Measurements from ENCODE around the gene SFRP2. TPM values are rescaled to one million over a fixed set of nuclear protein-coding genes. Genes with fewer than 3 reads are reported as not detected.

Gene SFRP2
- polyA plus RNA-seq, 3 donors: not detected

DNA sequence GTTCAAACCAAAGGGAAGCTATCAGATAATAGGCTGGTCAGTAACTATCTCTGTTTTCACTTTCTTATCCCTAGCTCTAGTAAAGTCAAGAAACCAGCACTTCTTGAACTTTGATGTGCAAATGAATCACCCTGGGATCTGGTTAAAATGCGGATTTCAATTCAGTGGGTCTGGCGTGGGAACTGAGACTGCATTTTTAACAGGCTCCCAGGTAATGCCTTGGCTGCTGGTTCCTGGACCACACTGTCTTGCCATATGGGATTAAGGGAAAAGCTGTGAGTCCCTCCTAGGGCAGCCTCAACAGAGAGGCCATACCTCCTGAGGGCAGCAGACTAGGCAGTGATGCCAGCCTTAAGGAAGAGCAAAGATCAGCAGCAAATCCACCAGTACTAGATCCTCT, 30.7 kb downstream of the SFRP2 start:
- 89% methylated on average over 2 of the region's 2 CpGs for WGBS (ENCODE audit: insufficient coverage)
- H3K27ac Mint-ChIP-seq: no peak overlapping the region
- DNase-seq: no peak
- peaks cover 0 to 8% (median 2%) of the 10 kb centered on the region in 7 donors for H3K9me3 Mint-ChIP-seq
- Histone ChIP-seq H3K4me1 (ENCODE audit: control insufficient read depth in 1 of 2, insufficient read depth in 2 of 2, low read length in 2 of 2) (peaks cover 10 to 13% of the 10 kb centered on the region in 2 donors), H3K79me2 (ENCODE audit: insufficient read depth, low read length) (no peaks in the 10 kb centered on the region), H3K27me3 (ENCODE audit: control insufficient read depth in 2 of 2, insufficient read depth in 2 of 2, low read length in 2 of 2) (peaks cover 3 to 28% of the 10 kb centered on the region in 2 donors), H3K27ac (ENCODE audit: low read depth in 1 of 2, low read length in 2 of 2) (no peak overlapping the region), H3K4me2 (replicated peaks; ENCODE audit: extremely low read depth, low read length, poor library complexity, severe bottlenecking) (no peak overlapping the region), H3K9me3 (replicated peaks in 1 of 2; ENCODE audit: control insufficient read depth in 1 of 2, insufficient read depth in 1 of 2, low read length in 2 of 2) (peaks cover 0 to 2% of the 10 kb centered on the region in 2 donors), H4K20me1 (ENCODE audit: insufficient read depth, low read length) (no peaks in the 10 kb centered on the region), H3K36me3 (replicated peaks in 1 of 2; ENCODE audit: control insufficient read depth in 1 of 2, insufficient read depth in 2 of 2, low read length in 2 of 2) (no peaks in the 10 kb centered on the region), H3K9ac (ENCODE audit: insufficient read depth, low read length, poor library complexity, severe bottlenecking) (no peak overlapping the region), H2AFZ (ENCODE audit: insufficient read depth, low read depth, low read length, poor library complexity, severe bottlenecking) (no peak overlapping the region), H3K4me3 (replicated peaks in 1 of 3; ENCODE audit: low read depth in 2 of 3, low read length in 3 of 3) (no peak overlapping the region)
- peaks cover 28 to 41% (median 34%) of the 10 kb centered on the region in 3 donors for H3K27me3 Mint-ChIP-seq (ENCODE audit: low read depth in 3 of 3)
- H3K36me3 Mint-ChIP-seq: peaks cover 3 to 5% of the 10 kb centered on the region in 2 donors
- peaks cover 26% of the 10 kb centered on the region for H3K4me1 Mint-ChIP-seq
- intact Hi-C loops (cut with micrococcal nuclease): loop anchor here in 1 of 2 donors (10.0 kb wide), 1 partner anchor 413 kb away; the partner anchor contains the start of gene MND1
- TF ChIP-seq, protein P1, sequence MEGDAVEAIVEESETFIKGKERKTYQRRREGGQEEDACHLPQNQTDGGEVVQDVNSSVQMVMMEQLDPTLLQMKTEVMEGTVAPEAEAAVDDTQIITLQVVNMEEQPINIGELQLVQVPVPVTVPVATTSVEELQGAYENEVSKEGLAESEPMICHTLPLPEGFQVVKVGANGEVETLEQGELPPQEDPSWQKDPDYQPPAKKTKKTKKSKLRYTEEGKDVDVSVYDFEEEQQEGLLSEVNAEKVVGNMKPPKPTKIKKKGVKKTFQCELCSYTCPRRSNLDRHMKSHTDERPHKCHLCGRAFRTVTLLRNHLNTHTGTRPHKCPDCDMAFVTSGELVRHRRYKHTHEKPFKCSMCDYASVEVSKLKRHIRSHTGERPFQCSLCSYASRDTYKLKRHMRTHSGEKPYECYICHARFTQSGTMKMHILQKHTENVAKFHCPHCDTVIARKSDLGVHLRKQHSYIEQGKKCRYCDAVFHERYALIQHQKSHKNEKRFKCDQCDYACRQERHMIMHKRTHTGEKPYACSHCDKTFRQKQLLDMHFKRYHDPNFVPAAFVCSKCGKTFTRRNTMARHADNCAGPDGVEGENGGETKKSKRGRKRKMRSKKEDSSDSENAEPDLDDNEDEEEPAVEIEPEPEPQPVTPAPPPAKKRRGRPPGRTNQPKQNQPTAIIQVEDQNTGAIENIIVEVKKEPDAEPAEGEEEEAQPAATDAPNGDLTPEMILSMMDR (IDR thresholded peaks at IDR 0.05): no peak
- H3K4me3 Mint-ChIP-seq: peak overlapping the region in 1 of 2 donors; percentile 81

DNA sequence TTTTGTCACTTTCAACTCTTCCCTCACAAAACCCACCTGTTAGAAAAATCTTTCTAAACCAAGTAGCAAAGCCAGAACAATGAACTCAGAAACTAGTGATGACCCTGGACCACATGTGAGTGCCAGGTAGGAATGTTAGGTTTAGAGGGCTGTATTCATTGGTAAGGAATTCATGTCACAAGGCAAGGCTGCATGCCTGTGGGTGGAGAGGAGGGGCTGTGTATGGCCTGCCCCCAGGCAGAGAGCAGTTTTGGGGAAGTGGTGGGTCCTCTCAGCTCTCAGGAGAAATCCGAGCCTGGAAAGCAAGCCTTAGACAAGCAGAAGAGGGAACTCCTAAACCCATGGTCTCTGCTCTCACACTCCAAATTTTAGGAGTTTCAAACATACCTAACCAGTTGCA, 31.5 kb downstream of the SFRP2 start:
- Histone ChIP-seq H3K27me3 (ENCODE audit: control insufficient read depth in 2 of 2, insufficient read depth in 2 of 2, low read length in 2 of 2) (peaks cover 3 to 26% of the 10 kb centered on the region in 2 donors), H3K9me3 (replicated peaks in 1 of 2; ENCODE audit: control insufficient read depth in 1 of 2, insufficient read depth in 1 of 2, low read length in 2 of 2) (peaks cover 0 to 2% of the 10 kb centered on the region in 2 donors), H2AFZ (ENCODE audit: insufficient read depth, low read depth, low read length, poor library complexity, severe bottlenecking) (no peak overlapping the region), H3K36me3 (replicated peaks in 1 of 2; ENCODE audit: control insufficient read depth in 1 of 2, insufficient read depth in 2 of 2, low read length in 2 of 2) (no peaks in the 10 kb centered on the region), H3K9ac (ENCODE audit: insufficient read depth, low read length, poor library complexity, severe bottlenecking) (no peak overlapping the region), H3K27ac (ENCODE audit: low read depth in 1 of 2, low read length in 2 of 2) (no peak overlapping the region), H3K4me1 (ENCODE audit: control insufficient read depth in 1 of 2, insufficient read depth in 2 of 2, low read length in 2 of 2) (peaks cover 10 to 13% of the 10 kb centered on the region in 2 donors), H3K79me2 (ENCODE audit: insufficient read depth, low read length) (no peaks in the 10 kb centered on the region), H4K20me1 (ENCODE audit: insufficient read depth, low read length) (no peaks in the 10 kb centered on the region), H3K4me3 (replicated peaks in 1 of 3; ENCODE audit: low read depth in 2 of 3, low read length in 3 of 3) (no peak overlapping the region), H3K4me2 (replicated peaks; ENCODE audit: extremely low read depth, low read length, poor library complexity, severe bottlenecking) (no peak overlapping the region)
- Mint-ChIP-seq H3K27ac (no peak overlapping the region), H3K27me3 (ENCODE audit: low read depth in 3 of 3) (peaks cover 31 to 41% (median 34%) of the 10 kb centered on the region in 3 donors), H3K4me3 (no peak overlapping the region), H3K36me3 (peaks cover 3 to 5% of the 10 kb centered on the region in 2 donors), H3K9me3 (peaks cover 0 to 8% (median 2%) of the 10 kb centered on the region in 7 donors), H3K4me1 (peaks cover 26% of the 10 kb centered on the region)
- DNase-seq: peak in 1 of 3 donors; percentile 2
- WGBS (ENCODE audit: insufficient coverage): no CpG with 5 or more reads among the region's 1 CpG
- TF ChIP-seq, protein P1 (IDR thresholded peaks at IDR 0.05): no peak
- intact Hi-C loops (cut with micrococcal nuclease): loop anchor here in 1 of 2 donors (10.0 kb wide), 1 partner anchor 413 kb away; the partner anchor contains the start of gene MND1

All from CD14-positive monocyte (primary cell).